NOMO-1 (cell line): ENCODE results near the gene LSM5.
"Not testable (repeated sequence)": the region's sequence is repeated elsewhere in the genome, so short reads cannot be mapped to it uniquely, and the experiment has no call there.

ENCODE experiments used
- DNase-seq, 2 experiments: peaks; one replicate each; lab custom pipeline; 2025; ENCODE audit not compliant: unreplicated experiment in 2 of 2; lab: John Stamatoyannopoulos, UW

The LSM5 gene

GRCh38 chr7:32506266-32507054 lies 16.3 kb upstream of the LSM5 start:
- peak in 1 of 2 experiments; percentile 56 for DNase-seq

- no peak for DNase-seq
Observed at GRCh38 chr7:32502728-32503127, 12.5 kb upstream of the LSM5 start.

GRCh38 chr7:32501522-32501921 lies 11.3 kb upstream of the LSM5 start:
- no peak for DNase-seq

- peak; percentile 44 to 84 for DNase-seq
Observed at GRCh38 chr7:32500922-32501341, 10.8 kb upstream of the LSM5 start.

- not testable (repeated sequence) for DNase-seq
Observed at GRCh38 chr7:32500216-32500615, 10.0 kb upstream of the LSM5 start.

- DNase-seq = not testable (repeated sequence)
Observed at GRCh38 chr7:32499755-32500154, 9.6 kb upstream of the LSM5 start.

- no peak for DNase-seq
Observed at GRCh38 chr7:32496052-32496813, 6.1 kb upstream of the LSM5 start.

- DNase-seq = peak; percentile 88 to 94
Observed at GRCh38 chr7:32495298-32496051, 5.3 kb upstream of the LSM5 start, which contains the start of gene AVL9. AVL9 (plus strand) TSS chr7:32495489; CDS start chr7:32495710, 221 bp downstream.

GRCh38 chr7:32494946-32495297 lies 4.7 kb upstream of the LSM5 start:
- DNase-seq = peak in 1 of 2 experiments; percentile 62

GRCh38 chr7:32489788-32490126 lies 423 bp downstream of the LSM5 start:
- DNase-seq = no peak

GRCh38 chr7:32481921-32482320 lies 8.3 kb downstream of the LSM5 start:
- DNase-seq = no peak

- DNase-seq = no peak
Observed at GRCh38 chr7:32481176-32481575, 9.0 kb downstream of the LSM5 start.

- peak; percentile 32 to 33 for DNase-seq
Observed at GRCh38 chr7:32479574-32480200, 10.5 kb downstream of the LSM5 start.

GRCh38 chr7:32477649-32477980 lies 12.6 kb downstream of the LSM5 start:
- no peak for DNase-seq

GRCh38 chr7:32476816-32477648 lies 13.1 kb downstream of the LSM5 start:
- DNase-seq = no peak

GRCh38 chr7:32474008-32474407 lies 16.2 kb downstream of the LSM5 start:
- DNase-seq = no peak

- no peak for DNase-seq
Observed at GRCh38 chr7:32472015-32472414, 18.2 kb downstream of the LSM5 start.

GRCh38 chr7:32470871-32471270 lies 19.3 kb downstream of the LSM5 start:
- no peak for DNase-seq

- DNase-seq = not testable (repeated sequence)
Observed at GRCh38 chr7:32470004-32470403, 20.2 kb downstream of the LSM5 start.
